Erythroblast (primary cell): Measurements from ENCODE around the gene FAM90A26.
"Not testable (repeated sequence)": the region's sequence is repeated elsewhere in the genome, so short reads cannot be mapped to it uniquely, and the experiment has no call there.

Experiments
- DNase-seq, 2 experiments: peaks; one replicate each; lab custom pipeline; 2025; lab: John Stamatoyannopoulos, UW
- GATA1 ChIP-seq: IDR thresholded peaks from 2 replicates; pipeline ENCODE4 v1.6.1; 2011; ENCODE audit warnings: low read depth, mild to moderate bottlenecking, control low read depth, low read length, moderate library complexity
- POLR2A ChIP-seq: IDR thresholded peaks from 2 replicates; pipeline ENCODE4 v1.6.1; 2011; ENCODE audit warnings: mild to moderate bottlenecking, low read length

FAM90A26 gene, protein sequence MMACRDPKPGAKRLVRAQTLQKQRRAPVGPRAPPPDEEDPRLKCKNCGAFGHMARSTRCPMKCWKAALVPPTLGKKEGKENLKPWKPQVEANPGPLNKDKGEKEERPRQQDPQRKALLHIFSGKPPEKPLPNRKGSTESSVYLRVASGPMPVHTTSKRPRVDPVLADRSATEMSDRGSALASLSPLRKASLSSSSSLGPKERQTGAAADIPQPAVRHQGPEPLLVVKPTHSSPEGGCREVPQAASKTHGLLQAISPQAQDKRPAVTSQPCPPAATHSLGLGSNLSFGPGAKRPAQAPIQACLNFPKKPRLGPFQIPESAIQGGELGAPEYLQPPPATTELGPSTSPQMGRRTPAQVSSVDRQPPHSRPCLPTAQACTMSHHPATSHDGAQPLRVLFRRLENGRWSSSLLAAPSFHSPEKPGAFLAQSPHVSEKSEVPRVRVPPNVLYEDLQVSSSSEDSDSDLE

DNA sequence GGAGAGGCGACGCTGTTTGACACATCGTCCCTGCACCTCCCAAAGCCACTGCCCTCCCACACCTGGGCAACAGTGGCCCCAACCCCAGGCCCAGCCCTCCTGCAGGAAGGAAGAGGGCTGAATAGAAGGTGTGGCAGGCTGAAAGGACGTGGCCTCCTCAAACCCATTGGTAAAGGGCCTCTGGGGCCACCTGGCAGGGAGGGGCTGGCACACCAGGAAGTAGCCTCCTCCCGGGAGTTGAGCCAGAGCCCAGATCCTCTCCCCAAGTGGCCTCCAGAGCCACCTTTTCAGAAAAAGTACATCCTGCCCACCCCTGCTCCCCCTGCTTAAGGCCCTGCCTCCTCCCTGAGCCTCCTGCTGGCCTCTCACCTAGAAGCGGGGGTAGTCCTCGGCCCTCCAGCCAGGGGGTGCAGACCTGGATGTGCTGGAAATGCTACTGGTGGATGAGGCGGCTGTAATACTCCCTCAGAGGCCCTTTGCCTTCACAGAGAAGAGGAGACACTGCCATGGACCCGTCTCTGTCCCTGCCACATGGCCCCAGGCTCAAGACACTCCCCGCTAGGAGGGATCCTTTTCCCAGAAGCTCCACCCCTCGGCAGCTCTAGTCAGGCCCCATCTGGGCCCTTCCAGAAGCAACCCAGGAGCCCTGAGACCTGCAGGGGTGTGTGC is at the start of gene FAM90A26:
Gene FAM90A26 (plus strand): TSS at position 619 of the 669 bp plus-strand sequence. CDS start 2,764 bp downstream, outside the sequence.
- not testable (repeated sequence) for DNase-seq

DNA sequence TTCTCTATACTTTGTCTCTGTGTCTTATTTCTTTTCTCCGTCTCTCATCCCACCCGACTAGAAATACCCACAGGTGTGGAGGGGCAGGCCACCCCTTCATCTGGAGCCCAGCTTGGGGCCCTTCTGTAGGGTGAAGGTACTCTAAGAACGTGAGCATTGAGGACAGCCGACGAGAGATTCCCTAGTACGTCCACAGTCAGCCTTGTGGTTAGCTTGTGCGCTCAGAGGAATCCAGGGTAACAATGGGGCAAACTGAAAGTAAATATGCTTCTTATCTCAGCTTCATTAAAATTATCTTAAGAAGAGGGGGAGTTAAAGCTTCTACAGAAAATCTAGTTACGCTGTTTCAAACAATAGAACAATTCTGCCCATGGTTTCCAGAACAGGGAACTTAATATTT is 47.5 kb upstream of the FAM90A26 start:
- not testable (repeated sequence) for DNase-seq

DNA sequence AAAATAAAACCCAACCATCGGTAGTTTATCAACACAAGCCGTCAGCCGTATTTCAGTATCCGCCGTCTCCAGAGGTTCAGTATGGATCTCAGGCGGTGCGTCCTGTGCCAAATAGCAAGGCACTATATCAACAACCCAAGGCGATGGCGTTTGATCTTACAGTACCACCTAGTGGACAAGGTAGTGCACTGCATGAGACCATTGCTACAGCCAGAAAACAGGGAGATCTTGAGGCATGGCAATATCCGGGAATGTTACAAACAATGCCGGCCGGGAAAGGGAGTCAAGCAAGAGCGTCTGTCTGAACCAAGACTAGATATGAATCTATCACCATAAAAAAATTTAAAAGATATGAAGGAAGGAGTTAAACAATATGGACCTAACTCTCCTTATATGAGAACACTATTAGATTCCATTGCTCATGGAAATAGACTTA is 46.6 kb upstream of the FAM90A26 start:
- DNase-seq, result peak; percentile 30 to 56

DNA sequence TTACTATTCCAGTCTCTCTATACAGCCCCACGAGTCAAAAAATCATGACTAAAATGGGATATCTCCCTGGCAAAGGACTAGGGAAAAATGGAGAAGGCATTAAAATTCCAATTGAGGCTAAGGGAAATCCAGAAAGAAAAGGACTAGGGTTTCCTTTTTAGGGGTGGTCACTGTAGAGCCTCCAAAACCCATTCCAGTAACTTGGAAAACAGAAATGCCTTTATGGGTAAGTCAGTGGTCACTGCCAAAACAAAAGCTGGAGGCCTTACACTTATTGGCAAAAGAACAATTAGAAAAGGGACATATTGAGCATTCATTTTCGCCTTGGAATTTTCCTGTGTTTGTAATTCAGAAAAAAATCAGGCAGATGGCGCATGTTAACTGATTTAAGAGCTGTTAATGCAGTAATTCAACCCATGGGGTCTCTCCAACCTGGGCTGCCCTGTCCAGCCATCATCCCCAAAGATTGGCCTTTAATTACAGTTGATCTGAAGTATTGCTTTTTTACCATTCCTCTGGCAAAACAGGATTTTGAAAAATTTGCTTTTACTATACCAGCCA is 44.5 kb upstream of the FAM90A26 start:
- DNase-seq, result not testable (repeated sequence)

DNA sequence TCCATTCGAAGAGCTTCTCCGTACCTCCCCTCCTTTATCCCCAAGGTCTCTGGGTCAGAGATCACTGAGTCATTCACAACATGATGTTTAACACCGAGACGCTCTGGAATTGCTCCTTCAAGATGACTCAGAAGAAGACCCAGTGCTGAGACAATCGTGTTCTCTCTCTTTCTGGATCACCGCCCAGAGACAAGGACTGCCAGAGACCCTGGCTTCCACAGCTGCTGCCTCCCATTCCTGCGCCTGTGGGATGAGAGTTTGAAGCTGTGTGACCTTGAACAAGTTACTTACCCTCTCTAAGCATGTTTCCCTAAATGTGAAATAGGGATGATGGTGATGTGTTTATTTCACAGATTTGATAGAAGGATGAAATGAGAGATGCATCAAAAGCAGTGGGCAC is 38.8 kb upstream of the FAM90A26 start:
- not testable (repeated sequence) for DNase-seq

DNA sequence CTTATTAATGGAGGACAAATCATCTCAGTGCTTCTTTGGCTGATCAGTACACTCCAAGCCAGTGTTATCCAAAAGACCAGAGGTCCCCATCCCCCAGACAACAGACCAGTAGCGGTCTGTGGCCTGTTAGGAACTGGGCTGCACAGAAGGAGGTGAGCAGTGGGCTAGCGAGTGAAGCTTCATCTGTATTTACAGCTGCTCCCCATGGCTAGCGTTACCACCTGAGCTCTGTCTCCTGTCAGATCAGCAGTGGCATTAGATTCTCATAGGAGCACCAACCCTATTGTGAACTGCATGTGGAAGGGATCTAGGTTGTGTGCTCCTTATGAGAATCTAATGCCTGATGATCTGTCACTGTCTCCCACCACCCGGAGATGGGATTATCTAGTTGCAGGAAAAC is 37.4 kb upstream of the FAM90A26 start:
- not testable (repeated sequence) for DNase-seq

DNA sequence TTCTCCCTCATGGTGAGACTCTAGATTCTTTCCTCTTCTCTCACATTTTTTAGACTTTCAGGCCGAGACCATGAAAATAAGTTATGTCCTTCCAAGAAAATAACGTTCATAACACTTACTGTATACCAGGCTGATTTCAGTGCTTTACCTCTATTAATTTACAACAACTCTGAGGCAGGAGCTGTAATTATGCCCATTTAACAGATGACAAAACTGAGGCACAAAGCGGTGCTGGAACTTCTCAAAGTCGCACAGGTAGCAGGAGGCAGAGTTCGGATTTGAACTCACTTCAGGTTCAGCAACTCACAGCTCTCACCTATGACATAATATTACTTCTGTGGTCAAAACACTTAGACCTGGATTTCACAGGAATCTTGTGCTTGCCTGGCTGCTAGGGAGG is 36.2 kb upstream of the FAM90A26 start:
- peak in 1 of 2 experiments; percentile 11 for DNase-seq

DNA sequence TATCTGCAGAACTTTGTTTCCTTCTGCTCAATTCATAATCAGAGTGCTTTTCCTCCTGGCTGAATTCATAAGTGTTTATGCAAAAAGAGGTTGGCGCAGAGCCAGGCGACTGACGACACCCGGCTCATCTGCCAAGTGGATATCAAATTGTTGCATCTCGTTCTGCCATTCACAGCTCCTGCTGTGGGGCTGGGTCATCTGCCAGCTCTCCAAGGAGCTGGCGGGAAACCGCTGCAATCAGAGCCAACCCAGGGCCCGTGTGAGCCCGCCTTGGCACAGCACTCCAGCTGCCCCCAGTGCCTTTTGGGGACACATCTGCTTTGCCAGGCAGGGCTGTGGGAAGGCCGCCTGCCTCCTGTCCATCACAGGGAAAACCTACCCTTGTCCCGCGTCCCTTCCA is 35.7 kb upstream of the FAM90A26 start:
- DNase-seq, result peak; percentile 1 to 44

DNA sequence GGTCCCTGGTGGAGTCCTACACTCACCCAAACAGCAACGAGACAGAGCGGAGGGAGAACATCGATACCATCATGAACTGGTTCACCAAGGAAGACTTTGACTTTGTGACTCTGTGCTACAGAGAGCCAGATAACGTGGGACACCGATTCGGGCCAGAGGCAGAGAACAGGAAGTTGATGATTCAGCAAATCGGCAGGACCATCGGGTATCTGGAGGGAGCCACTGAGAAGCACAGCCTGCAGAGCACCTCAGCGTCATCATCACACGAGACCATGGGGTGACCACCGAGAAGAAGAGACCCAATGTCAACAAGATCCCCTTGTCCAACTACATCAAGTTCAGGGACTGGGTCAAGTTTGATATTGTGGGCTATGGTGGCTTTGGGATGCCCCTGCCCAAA is 29.2 kb upstream of the FAM90A26 start:
- DNase-seq, result not testable (repeated sequence)

DNA sequence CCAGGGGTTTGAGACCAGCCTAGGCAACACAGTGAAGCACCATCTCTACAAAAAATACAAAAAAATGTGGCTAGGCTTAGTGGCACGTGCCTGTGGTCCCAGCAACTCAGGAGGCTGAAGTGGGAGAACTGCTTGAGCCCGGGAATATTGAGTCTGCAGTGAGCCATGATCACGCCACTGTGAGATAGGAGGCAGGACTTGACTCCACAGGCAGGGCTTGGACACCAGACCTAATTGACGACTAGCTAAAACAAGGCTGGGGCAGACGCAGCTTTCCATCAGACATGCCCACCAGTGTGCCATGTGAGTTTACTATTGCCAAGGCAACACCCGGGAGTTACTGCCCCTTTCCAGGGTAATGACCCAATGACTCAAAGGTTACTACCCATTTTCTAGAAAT is 27.4 kb upstream of the FAM90A26 start:
- not testable (repeated sequence) for DNase-seq

DNA sequence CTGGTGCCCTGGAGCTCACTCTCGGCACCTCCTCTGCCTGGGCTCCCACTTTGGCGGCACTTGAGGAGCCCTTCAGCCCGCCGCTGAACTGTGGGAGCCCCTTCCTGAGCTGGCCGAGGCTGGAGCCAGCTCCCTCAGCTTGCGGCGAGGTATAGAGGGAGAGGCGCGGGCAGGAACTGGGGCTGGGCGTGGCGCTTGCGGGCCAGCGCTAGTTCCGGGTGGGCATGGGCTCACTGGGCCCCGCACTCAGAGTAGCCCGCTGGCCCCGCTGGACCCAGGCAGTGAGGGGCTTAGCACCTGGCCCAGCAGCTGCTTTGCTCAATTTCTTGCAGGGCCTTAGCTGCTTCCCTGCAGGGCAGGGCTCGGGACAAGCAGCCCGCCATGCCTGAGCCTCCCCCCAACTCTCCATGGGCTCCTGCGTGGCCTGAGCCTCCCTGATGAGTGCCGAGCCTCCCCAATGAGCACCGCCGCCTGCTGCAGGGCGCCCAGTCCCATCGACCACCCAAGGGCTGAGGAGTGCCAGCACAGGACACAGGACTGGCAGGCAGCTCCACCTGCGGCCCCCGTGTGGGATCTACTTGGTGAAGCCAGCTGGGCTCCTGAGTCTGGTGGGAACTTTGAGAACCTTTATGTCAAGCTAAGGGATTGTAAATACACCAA is 26.7 kb upstream of the FAM90A26 start:
- TF ChIP-seq POLR2A (no peak), GATA1 (no peak)
- no peak for DNase-seq

DNA sequence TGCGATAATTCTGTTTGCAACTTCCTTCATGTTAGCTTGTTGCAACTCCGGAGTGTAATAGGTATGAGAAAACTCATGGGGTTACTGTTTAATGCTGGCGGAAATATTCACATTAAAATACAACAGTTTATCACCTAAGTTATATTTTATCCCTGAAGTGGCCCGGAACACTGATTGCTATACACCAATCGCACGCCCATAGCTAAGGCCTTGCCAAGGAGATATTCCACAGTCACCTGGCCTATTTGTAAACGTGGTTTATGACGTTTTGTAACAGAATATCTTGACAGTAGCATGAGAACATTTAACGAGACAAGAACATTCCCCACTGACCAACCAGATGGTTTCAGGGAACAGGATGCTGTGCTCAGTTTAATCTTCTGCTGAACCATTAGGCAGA is 23.2 kb upstream of the FAM90A26 start:
- TF ChIP-seq GATA1, result no peak
- TF ChIP-seq POLR2A, result no peak
- DNase-seq, result no peak

DNA sequence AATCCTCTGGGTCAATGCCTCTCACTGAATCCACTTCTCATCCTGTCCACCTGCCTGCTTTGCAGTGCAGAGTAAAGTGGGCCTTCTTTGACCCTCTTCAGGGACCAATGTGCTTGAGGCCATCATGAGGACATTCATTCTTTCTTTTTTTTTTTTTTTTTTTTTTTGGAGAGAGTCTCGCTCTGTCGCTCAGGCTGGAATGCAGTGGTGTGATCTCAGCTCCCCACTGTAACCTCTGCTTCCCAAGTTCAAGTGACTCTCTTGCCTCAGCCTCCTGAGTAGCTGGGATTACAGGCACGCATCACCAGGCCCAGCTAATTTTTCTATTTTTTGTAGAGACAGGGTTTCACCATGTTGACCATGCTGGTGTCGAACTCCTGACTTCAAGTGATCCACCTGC is 22.8 kb upstream of the FAM90A26 start:
- not testable (repeated sequence) for DNase-seq

DNA sequence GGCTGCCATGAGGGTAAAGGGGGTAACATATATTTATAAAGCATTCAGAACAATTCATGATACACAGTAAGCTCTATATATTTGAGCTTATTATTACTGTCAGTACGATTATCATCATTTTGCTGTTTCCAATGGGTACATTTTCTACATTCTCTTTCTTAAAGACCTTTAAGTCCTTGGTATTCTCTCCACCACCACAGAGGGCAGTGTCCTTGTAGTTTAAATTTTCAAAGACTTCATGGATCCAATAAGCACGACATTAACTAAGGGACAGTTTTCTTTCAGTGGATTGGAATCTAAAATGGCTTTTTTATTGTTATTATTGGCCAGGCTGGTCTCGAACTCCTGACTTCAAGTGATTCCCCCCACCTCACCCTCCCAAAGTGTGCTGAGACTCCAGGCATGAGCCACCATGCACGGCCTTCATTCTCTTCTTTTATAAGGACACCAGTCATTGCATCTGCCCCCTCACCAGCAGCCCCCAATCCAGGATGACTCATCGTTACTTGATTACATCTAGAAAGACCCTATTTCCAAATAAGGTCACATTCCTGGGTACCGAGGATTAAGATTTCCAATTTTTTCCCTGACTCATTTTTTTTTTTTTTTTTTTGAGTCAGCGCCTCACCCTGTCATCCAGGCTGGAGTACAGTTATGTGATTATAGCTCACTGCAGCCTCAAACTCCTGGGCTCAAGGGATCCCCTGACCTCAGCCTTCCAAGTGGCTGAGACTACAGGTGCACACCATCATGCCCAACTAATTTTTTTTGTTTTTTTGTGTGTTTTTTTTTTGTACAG is 21.4 kb upstream of the FAM90A26 start:
- peak; percentile 1 to 2 for DNase-seq

DNA sequence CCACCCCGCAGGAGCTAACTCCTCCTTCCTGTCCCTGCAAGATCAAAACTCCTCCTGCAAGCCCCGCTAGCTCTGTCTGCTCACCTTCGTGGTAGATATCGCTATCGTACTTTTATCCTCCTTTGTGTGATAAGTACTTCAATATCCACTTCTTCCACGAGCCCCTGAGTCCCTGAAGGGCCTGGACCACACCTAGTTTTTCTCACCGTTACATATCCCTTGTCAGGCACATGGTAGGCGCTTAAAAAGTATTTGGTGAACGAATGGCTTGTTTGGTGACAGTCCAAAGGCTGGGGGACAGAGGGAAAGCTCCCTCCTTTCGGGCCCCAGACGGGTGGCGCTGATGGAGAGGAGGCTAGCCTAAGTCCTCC is 18.4 kb upstream of the FAM90A26 start:
- DNase-seq, result not testable (repeated sequence)
